CD14-positive monocyte (primary cell): ENCODE measurements around the gene CDH2. TPM values are rescaled to one million over a fixed set of nuclear protein-coding genes. Genes with fewer than 3 reads are reported as not detected.

Experiments
- DNase-seq, 3 donors: peaks; one replicate each; pipeline ENCODE4 v3.0.0-alpha.2; 2011 to 2022
- H2AFZ ChIP-seq: 2 replicates; pipeline ENCODE4 v1.6.0; 2012; ENCODE audit warnings: mild to moderate bottlenecking, low read depth, low read length, inconsistent platforms; ENCODE audit not compliant: insufficient read depth, poor library complexity, severe bottlenecking
- H3K27ac ChIP-seq, 2 donors: 1 replicate in 1 of 2; 2 replicates in 1 of 2; pipeline ENCODE4 v1.5.1; 2012 to 2013; ENCODE audit warnings: low read length in 2 of 2, control low read depth in 1 of 2, inconsistent platforms in 1 of 2, low read depth in 1 of 2, mild to moderate bottlenecking in 1 of 2
- H3K27me3 ChIP-seq, 2 donors: one replicate each; pipeline versions ENCODE4 v1.6.0 to v1.6.1; 2011 to 2013; ENCODE audit warnings: low read length in 2 of 2; ENCODE audit not compliant: control insufficient read depth in 2 of 2, insufficient read depth in 2 of 2
- H3K36me3 ChIP-seq, 2 donors: replicated peaks in 1 of 2; 1 replicate in 1 of 2; 2 replicates in 1 of 2; pipeline versions ENCODE4 v1.5.1 to v1.6.1; 2012 to 2013; ENCODE audit warnings: low read length in 2 of 2, control low read depth in 1 of 2, inconsistent platforms in 1 of 2, mild to moderate bottlenecking in 1 of 2; ENCODE audit not compliant: insufficient read depth in 2 of 2, control insufficient read depth in 1 of 2
- H3K4me1 ChIP-seq, 2 donors: 1 replicate in 1 of 2; 2 replicates in 1 of 2; pipeline versions ENCODE4 v1.5.1 to v1.6.1; 2012 to 2013; ENCODE audit warnings: low read length in 2 of 2, control low read depth in 1 of 2, inconsistent platforms in 1 of 2, mild to moderate bottlenecking in 1 of 2, moderate library complexity in 1 of 2; ENCODE audit not compliant: insufficient read depth in 2 of 2, control insufficient read depth in 1 of 2
- H3K4me2 ChIP-seq: replicated peaks from 2 replicates; pipeline ENCODE3; 2012; ENCODE audit warnings: low read length, moderate library complexity, mild to moderate bottlenecking; ENCODE audit not compliant: poor library complexity, severe bottlenecking; ENCODE audit errors: extremely low read depth
- H3K4me3 ChIP-seq, 3 experiments: fragments of 200-600 bp in 1 of 3; sonication (generic) in 1 of 3; replicated peaks in 1 of 3; 1 replicate in 2 of 3; 2 replicates in 1 of 3; pipeline ENCODE4 v1.5.1; 2011 to 2013; ENCODE audit warnings: low read length in 3 of 3, mild to moderate bottlenecking in 3 of 3, control low read depth in 2 of 3, low read depth in 2 of 3, inconsistent platforms in 1 of 3, moderate library complexity in 1 of 3
- H3K79me2 ChIP-seq: 2 replicates; pipeline ENCODE4 v1.6.0; 2012; ENCODE audit warnings: mild to moderate bottlenecking, control low read depth, inconsistent platforms, low read length, moderate library complexity; ENCODE audit not compliant: insufficient read depth
- H3K9ac ChIP-seq: 2 replicates; pipeline ENCODE4 v1.6.0; 2017; ENCODE audit warnings: low read length, mild to moderate bottlenecking; ENCODE audit not compliant: insufficient read depth, poor library complexity, severe bottlenecking
- H3K9me3 ChIP-seq, 2 donors: replicated peaks in 1 of 2; 1 replicate in 1 of 2; 2 replicates in 1 of 2; pipeline versions ENCODE4 v1.5.1 to v1.6.1; 2012 to 2013; ENCODE audit warnings: low read length in 2 of 2, control low read depth in 1 of 2; ENCODE audit not compliant: control insufficient read depth in 1 of 2, insufficient read depth in 1 of 2
- H4K20me1 ChIP-seq: 2 replicates; pipeline ENCODE4 v1.6.0; 2012; ENCODE audit warnings: mild to moderate bottlenecking, low read length, control low read depth, moderate library complexity; ENCODE audit not compliant: insufficient read depth
- H3K27ac Mint-ChIP-seq, 7 donors: one replicate each; pipeline ENCODE4 v1.8.0; 2020; ENCODE audit warnings: mild to moderate bottlenecking in 7 of 7, mixed read lengths in 7 of 7, moderate library complexity in 6 of 7, inconsistent platforms in 2 of 7
- H3K27me3 Mint-ChIP-seq, 3 donors: one replicate each; pipeline ENCODE4 v1.8.0; 2021 to 2022; ENCODE audit warnings: low read depth in 3 of 3, mild to moderate bottlenecking in 3 of 3, mixed read lengths in 3 of 3, moderate library complexity in 3 of 3, inconsistent platforms in 1 of 3
- H3K36me3 Mint-ChIP-seq, 2 donors: one replicate each; pipeline ENCODE4 v1.8.0; 2020; ENCODE audit warnings: mixed read lengths in 2 of 2, inconsistent platforms in 1 of 2, mild to moderate bottlenecking in 1 of 2
- H3K4me1 Mint-ChIP-seq: one replicate; pipeline ENCODE4 v1.8.0; 2020; ENCODE audit warnings: mild to moderate bottlenecking, mixed read lengths
- H3K4me3 Mint-ChIP-seq, 2 donors: one replicate each; pipeline ENCODE4 v1.8.0; 2020; ENCODE audit warnings: mild to moderate bottlenecking in 2 of 2, mixed read lengths in 2 of 2, moderate library complexity in 1 of 2
- H3K9me3 Mint-ChIP-seq, 7 donors: one replicate each; pipeline ENCODE4 v1.8.0; 2020 to 2022; ENCODE audit warnings: mixed read lengths in 7 of 7, mild to moderate bottlenecking in 6 of 7, moderate library complexity in 6 of 7, inconsistent platforms in 2 of 7
- CTCF ChIP-seq: fragments of 200-600 bp; IDR thresholded peaks from one replicate; pipeline ENCODE4 v1.8.0; 2022; ENCODE audit warnings: antibody characterized with exemption, mild to moderate bottlenecking
- WGBS: methylation state at CpG from one replicate; pipeline ENCODE4 v1.1.5; 2013; ENCODE audit warnings: missing lambda C conversion rate; ENCODE audit not compliant: insufficient coverage; 5-methylcytosine and 5-hydroxymethylcytosine counted together
- intact Hi-C, 2 donors: fragments of 100-400 bp; cut with micrococcal nuclease; formaldehyde crosslinking; loops; one replicate each; pipeline versions ENCODE4 v1.15.0 to v1.15.1; 2023
- polyA plus RNA-seq, 3 donors: library from polyadenylated mRNA; depleted of rRNA in 1 of 3; unstranded in 2 of 3; stranded (reverse) in 1 of 3; fragments of 300-500 nt in 2 of 3; fragments of >200 nt in 1 of 3; fragmentation: Illumina TruSeq in 2 of 3; gene quantifications; 1 replicate in 2 of 3; 2 replicates in 1 of 3; pipeline ENCODE4 v1.2.3, GENCODE V29; 2012 to 2021

Gene CDH2
- polyA plus RNA-seq, 3 donors: 0.03 to 0.32 (median 0.08) TPM

- Histone ChIP-seq H3K4me2 (no peak overlapping the region), H3K27ac (no peak overlapping the region), H3K9me3 (no peaks in the 10 kb centered on the region), H3K27me3 (no peaks in the 10 kb centered on the region), H3K9ac (no peak overlapping the region), H3K79me2 (no peaks in the 10 kb centered on the region), H3K4me1 (no peaks in the 10 kb centered on the region), H3K36me3 (no peaks in the 10 kb centered on the region), H3K4me3 (no peak overlapping the region), H4K20me1 (no peaks in the 10 kb centered on the region), H2AFZ (no peak overlapping the region)
- Mint-ChIP-seq H3K36me3 (no peaks in the 10 kb centered on the region), H3K27me3 (no peaks in the 10 kb centered on the region), H3K4me1 (no peaks in the 10 kb centered on the region), H3K27ac (no peak overlapping the region), H3K4me3 (no peak overlapping the region), H3K9me3 (peaks cover 0 to 4% (median 0%) of the 10 kb centered on the region in 7 donors)
- no peak for TF ChIP-seq CTCF
- no peak for DNase-seq
- WGBS: 83% methylated on average over 1 of the region's 3 CpGs
- intact Hi-C loops: no loop called here
These were observed 23.4 kb downstream of the CDH2 start for GRCh38 chr18:28153485-28154065.

DNA sequence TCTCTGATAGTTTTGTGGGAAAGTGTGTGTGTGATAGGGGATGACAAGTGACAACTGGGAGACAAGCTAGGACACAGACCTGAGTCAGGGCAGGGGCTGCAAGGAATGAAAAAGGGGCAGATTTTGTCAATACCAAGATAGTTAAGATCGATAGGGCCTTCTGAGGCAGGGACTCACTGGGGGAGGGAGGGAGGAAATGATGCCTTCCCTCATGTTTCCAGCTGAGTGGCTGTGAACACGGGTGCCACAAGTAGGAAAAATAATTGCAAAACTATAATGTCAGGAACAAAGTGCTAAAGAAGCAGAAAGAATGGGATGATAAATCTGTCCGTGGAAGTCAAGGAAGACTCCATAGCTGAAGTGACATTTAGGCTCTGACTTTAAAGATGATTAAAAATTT, 24.2 kb downstream of the CDH2 start:
- Histone ChIP-seq H3K4me2 (no peak overlapping the region), H4K20me1 (no peaks in the 10 kb centered on the region), H3K9ac (no peak overlapping the region), H2AFZ (no peak overlapping the region), H3K9me3 (no peaks in the 10 kb centered on the region), H3K36me3 (no peaks in the 10 kb centered on the region), H3K4me3 (no peak overlapping the region), H3K79me2 (no peaks in the 10 kb centered on the region), H3K27ac (no peak overlapping the region), H3K27me3 (no peaks in the 10 kb centered on the region), H3K4me1 (peaks cover 0 to 1% of the 10 kb centered on the region in 2 donors)
- Mint-ChIP-seq H3K27ac (no peak overlapping the region), H3K36me3 (no peaks in the 10 kb centered on the region), H3K4me3 (no peak overlapping the region), H3K27me3 (no peaks in the 10 kb centered on the region), H3K4me1 (peaks cover 5% of the 10 kb centered on the region), H3K9me3 (peaks cover 0 to 4% (median 0%) of the 10 kb centered on the region in 7 donors)
- no peak for TF ChIP-seq CTCF
- WGBS: 49% methylated on average over 3 of the region's 3 CpGs
- no peak for DNase-seq
- intact Hi-C loops: no loop called here
